Brain microvascular endothelial cell (primary cell): ENCODE data around the gene RBMS3.

Experiments
- DNase-seq: peaks from one replicate; pipeline ENCODE4 v3.0.0-alpha.2; 2020
- H3K27ac ChIP-seq: fragments of 250-450 bp; sonication (Bioruptor Pico); 2 replicates; pipeline ENCODE4 v1.5.1; 2020; ENCODE audit warnings: mild to moderate bottlenecking, moderate library complexity
- H3K27me3 ChIP-seq: fragments of 250-450 bp; sonication (Bioruptor Pico); replicated peaks from 2 replicates; pipeline ENCODE4 v1.5.1; 2020; ENCODE audit warnings: mild to moderate bottlenecking
- H3K36me3 ChIP-seq: fragments of 250-450 bp; sonication (Bioruptor Pico); replicated peaks from 2 replicates; pipeline ENCODE4 v1.5.1; 2020; ENCODE audit warnings: mild to moderate bottlenecking
- H3K4me3 ChIP-seq: 2 replicates; pipeline ENCODE4 v1.5.1; 2011; ENCODE audit warnings: low read depth, mild to moderate bottlenecking, control low read depth, low read length, moderate library complexity
- CTCF ChIP-seq: IDR thresholded peaks from 2 replicates; pipeline ENCODE4 v1.5.1; 2011; ENCODE audit warnings: low read depth, mild to moderate bottlenecking, moderate library complexity, low read length, control low read depth, inconsistent platforms; ENCODE audit errors: missing control alignments
- in situ Hi-C: cut with HindIII; loops from 2 replicates; pipeline ENCODE4 v1.10.0; 2017; ENCODE audit warnings: low sequenced_read_pairs, low pct_ligation_motif_present

RBMS3 gene

GRCh38 chr3:29537889-29538609, 257.2 kb downstream of the RBMS3 start:
- Histone ChIP-seq H3K27ac (no peak overlapping the region), H3K27me3 (no peaks in the 10 kb centered on the region), H3K36me3 (no peaks in the 10 kb centered on the region), H3K4me3 (no peak overlapping the region)
- in situ Hi-C loops = no loop called here
- TF ChIP-seq CTCF = no peak
- no peak for DNase-seq

GRCh38 chr3:29538610-29538958, 257.7 kb downstream of the RBMS3 start:
- no peak for TF ChIP-seq CTCF
- no peak for DNase-seq
- Histone ChIP-seq H3K36me3 (no peaks in the 10 kb centered on the region), H3K27me3 (no peaks in the 10 kb centered on the region), H3K27ac (no peak overlapping the region), H3K4me3 (no peak overlapping the region)
- in situ Hi-C loops = no loop called here

- no peak for TF ChIP-seq CTCF
- Histone ChIP-seq H3K27ac (no peak overlapping the region), H3K36me3 (no peaks in the 10 kb centered on the region), H3K27me3 (no peaks in the 10 kb centered on the region), H3K4me3 (no peak overlapping the region)
- no peak for DNase-seq
- in situ Hi-C loops = no loop called here
Observed at GRCh38 chr3:29540544-29540943, 259.7 kb downstream of the RBMS3 start.

GRCh38 chr3:29544701-29545363, 264.0 kb downstream of the RBMS3 start:
- no peaks in the 10 kb centered on the region for H3K36me3 ChIP-seq
- in situ Hi-C loops = no loop called here
- no peak for TF ChIP-seq CTCF
- no peak for DNase-seq
- H3K27me3 ChIP-seq = no peaks in the 10 kb centered on the region
- H3K27ac ChIP-seq = no peak overlapping the region
- H3K4me3 ChIP-seq = no peak overlapping the region

GRCh38 chr3:29545615-29546014, 264.7 kb downstream of the RBMS3 start:
- in situ Hi-C loops = no loop called here
- TF ChIP-seq CTCF = no peak
- DNase-seq = no peak
- Histone ChIP-seq H3K27me3 (no peaks in the 10 kb centered on the region), H3K4me3 (no peak overlapping the region), H3K36me3 (no peaks in the 10 kb centered on the region), H3K27ac (no peak overlapping the region)
